Activated CD8-positive, alpha-beta T cell treated with anti-CD3 and anti-CD28 coated beads for 36 hours (primary cell): ENCODE results near the gene CTAGE15. TPM values are rescaled to one million over a fixed set of nuclear protein-coding genes. Genes with fewer than 3 reads are reported as not detected.
"Not testable (repeated sequence)": the region's sequence is repeated elsewhere in the genome, so short reads cannot be mapped to it uniquely, and the experiment has no call there.

Experiments used
- ATAC-seq: fragments of 200-7000 bp; cut with Tn5 transposase; one replicate; pipeline ENCODE4 v1.10.0; 2021; ENCODE audit warnings: mild to moderate bottlenecking, moderate library complexity
- CTCF ChIA-PET: fragments of 350-600 bp; sonication (Branson Sonifier 250); formaldehyde crosslinking; loops from one replicate; lab custom pipeline; 2021; ENCODE audit warnings: antibody characterized with exemption; lab: Charles Lee
- POLR2A ChIA-PET: fragments of 350-600 bp; sonication (Branson Sonifier 250); formaldehyde crosslinking; loops from one replicate; lab custom pipeline; 2021; ENCODE audit warnings: antibody characterized with exemption; lab: Charles Lee
- DNase-seq: peaks from one replicate; pipeline ENCODE4 v3.0.0-alpha.2; 2020
- H3K27ac Mint-ChIP-seq: one replicate; pipeline ENCODE4 v1.8.0; 2021; ENCODE audit warnings: mild to moderate bottlenecking, mixed read lengths
- H3K27me3 Mint-ChIP-seq: one replicate; pipeline ENCODE4 v1.8.0; 2021; ENCODE audit warnings: mixed read lengths
- H3K36me3 Mint-ChIP-seq: one replicate; pipeline ENCODE4 v1.8.0; 2021; ENCODE audit warnings: low read depth, mixed read lengths
- H3K4me1 Mint-ChIP-seq: one replicate; pipeline ENCODE4 v1.8.0; 2021; ENCODE audit warnings: low read depth, mixed read lengths
- H3K4me3 Mint-ChIP-seq: one replicate; pipeline ENCODE4 v1.8.0; 2021; ENCODE audit warnings: mild to moderate bottlenecking, moderate library complexity, mixed read lengths
- H3K9me3 Mint-ChIP-seq: one replicate; pipeline ENCODE4 v1.8.0; 2021; ENCODE audit warnings: mixed read lengths
- intact Hi-C: fragments of 100-400 bp; cut with micrococcal nuclease; formaldehyde crosslinking; loops from one replicate; pipeline ENCODE4 v1.10.0; 2022
- total RNA-seq, 2 experiments: library from RNA; stranded (reverse); gene quantifications; one replicate each; pipeline ENCODE4 v1.2.3, GENCODE V29; 2021

Gene CTAGE15
- total RNA-seq, 2 experiments from 2014 or later = 0.36 to 0.83 TPM

- H3K36me3 Mint-ChIP-seq, POLR2A ChIA-PET, DNase-seq, H3K27me3 Mint-ChIP-seq, CTCF ChIA-PET, H3K9me3 Mint-ChIP-seq, H3K4me3 Mint-ChIP-seq, H3K4me1 Mint-ChIP-seq, intact Hi-C loops, H3K27ac Mint-ChIP-seq, ATAC-seq: not testable (repeated sequence)
Measured at GRCh38 chr7:143589897-143590296, 18.3 kb downstream of the CTAGE15 start.

- H3K36me3 Mint-ChIP-seq, H3K4me3 Mint-ChIP-seq, DNase-seq, H3K27ac Mint-ChIP-seq, H3K27me3 Mint-ChIP-seq, ATAC-seq, H3K4me1 Mint-ChIP-seq, POLR2A ChIA-PET, CTCF ChIA-PET, intact Hi-C loops, H3K9me3 Mint-ChIP-seq: not testable (repeated sequence)
Measured at GRCh38 chr7:143598086-143598485, 26.5 kb downstream of the CTAGE15 start.

- H3K4me3 Mint-ChIP-seq, H3K27me3 Mint-ChIP-seq, H3K27ac Mint-ChIP-seq, H3K36me3 Mint-ChIP-seq, H3K4me1 Mint-ChIP-seq, ATAC-seq, H3K9me3 Mint-ChIP-seq, POLR2A ChIA-PET, CTCF ChIA-PET, DNase-seq, intact Hi-C loops: not testable (repeated sequence)
Measured at GRCh38 chr7:143603549-143603948, 31.9 kb downstream of the CTAGE15 start.

GRCh38 chr7:143606088-143606487 is 34.5 kb downstream of the CTAGE15 start:
- intact Hi-C loops = not testable (repeated sequence)

GRCh38 chr7:143615545-143615944 is 43.9 kb downstream of the CTAGE15 start:
- CTCF ChIA-PET, intact Hi-C loops: not testable (repeated sequence)

More at GRCh38 chr7:143606088-143606487, 34.5 kb downstream of the CTAGE15 start:
- H3K27ac Mint-ChIP-seq, H3K9me3 Mint-ChIP-seq, H3K27me3 Mint-ChIP-seq, CTCF ChIA-PET, DNase-seq, H3K4me3 Mint-ChIP-seq, POLR2A ChIA-PET, ATAC-seq, H3K36me3 Mint-ChIP-seq, H3K4me1 Mint-ChIP-seq: not testable (repeated sequence)

GRCh38 chr7:143617204-143617603 is 45.6 kb downstream of the CTAGE15 start:
- DNase-seq, H3K27ac Mint-ChIP-seq, H3K4me1 Mint-ChIP-seq, H3K27me3 Mint-ChIP-seq, H3K4me3 Mint-ChIP-seq, ATAC-seq, H3K9me3 Mint-ChIP-seq, POLR2A ChIA-PET, H3K36me3 Mint-ChIP-seq, CTCF ChIA-PET, intact Hi-C loops: not testable (repeated sequence)

More at GRCh38 chr7:143615545-143615944, 43.9 kb downstream of the CTAGE15 start:
- ATAC-seq, POLR2A ChIA-PET, H3K27ac Mint-ChIP-seq, DNase-seq, H3K4me3 Mint-ChIP-seq, H3K4me1 Mint-ChIP-seq, H3K9me3 Mint-ChIP-seq, H3K27me3 Mint-ChIP-seq, H3K36me3 Mint-ChIP-seq: not testable (repeated sequence)

GRCh38 chr7:143620058-143620457 is 48.5 kb downstream of the CTAGE15 start:
- ATAC-seq = peak; percentile 27
- H3K9me3 Mint-ChIP-seq, CTCF ChIA-PET, DNase-seq, H3K27me3 Mint-ChIP-seq, H3K4me3 Mint-ChIP-seq, H3K4me1 Mint-ChIP-seq, H3K27ac Mint-ChIP-seq, intact Hi-C loops, H3K36me3 Mint-ChIP-seq, POLR2A ChIA-PET: not testable (repeated sequence)

GRCh38 chr7:143620646-143621045 is 49.0 kb downstream of the CTAGE15 start, which contains the start of gene TCAF2:
Gene TCAF2 (plus strand): TSS chr7:143620974.
- POLR2A ChIA-PET, H3K36me3 Mint-ChIP-seq, CTCF ChIA-PET, H3K27me3 Mint-ChIP-seq, intact Hi-C loops, H3K9me3 Mint-ChIP-seq, H3K4me1 Mint-ChIP-seq, H3K27ac Mint-ChIP-seq: not testable (repeated sequence)
- peak; percentile 75 for DNase-seq
- peak; percentile 86 for ATAC-seq
- H3K4me3 Mint-ChIP-seq = peak within 1 kb of the TSS; percentile 37

GRCh38 chr7:143621175-143621574 is 49.6 kb downstream of the CTAGE15 start:
- POLR2A ChIA-PET, H3K9me3 Mint-ChIP-seq, H3K27ac Mint-ChIP-seq, H3K4me3 Mint-ChIP-seq, CTCF ChIA-PET, DNase-seq, intact Hi-C loops, H3K27me3 Mint-ChIP-seq, H3K4me1 Mint-ChIP-seq, H3K36me3 Mint-ChIP-seq: not testable (repeated sequence)
- peak; percentile 50 for ATAC-seq

- H3K4me3 Mint-ChIP-seq, intact Hi-C loops, POLR2A ChIA-PET: not testable (repeated sequence)
Measured at GRCh38 chr7:143622130-143622529, 50.5 kb downstream of the CTAGE15 start.

More at GRCh38 chr7:143622130-143622529, 50.5 kb downstream of the CTAGE15 start:
- H3K27me3 Mint-ChIP-seq, DNase-seq, H3K27ac Mint-ChIP-seq, H3K36me3 Mint-ChIP-seq, CTCF ChIA-PET, H3K9me3 Mint-ChIP-seq, H3K4me1 Mint-ChIP-seq: not testable (repeated sequence)
- peak; percentile 40 for ATAC-seq
